HEK293T (cell line): Measurements from ENCODE around the gene TSPAN7.

ENCODE experiments used
- CTCF ChIA-PET: fragments of 350-600 bp; formaldehyde crosslinking; extraction: SDS; loops from one replicate; lab custom pipeline; 2021; ENCODE audit warnings: antibody characterized with exemption, inconsistent platforms; lab: Yijun Ruan, JAX
- POLR2A ChIA-PET: fragments of 350-600 bp; formaldehyde crosslinking; extraction: SDS; loops from one replicate; lab custom pipeline; 2020; ENCODE audit warnings: antibody characterized with exemption, inconsistent platforms; lab: Yijun Ruan, JAX
- DNase-seq: peaks from one replicate; pipeline ENCODE4 v3.0.0; 2012; ENCODE audit warnings: mixed read lengths; ENCODE audit errors: extremely low spot score
- ARNT ChIP-seq: fragments of 450-650 bp; IDR thresholded peaks from 2 replicates; pipeline ENCODE4 v1.6.1; 2017; ENCODE audit warnings: mild to moderate bottlenecking
- BHLHE40 ChIP-seq: fragments of 450-650 bp; IDR thresholded peaks from 2 replicates; pipeline ENCODE4 v1.6.1; 2016; ENCODE audit warnings: mild to moderate bottlenecking, moderate library complexity, borderline replicate concordance
- CTBP1 ChIP-seq: fragments of 450-650 bp; IDR thresholded peaks from 2 replicates; pipeline ENCODE4 v1.6.1; 2016; ENCODE audit warnings: borderline replicate concordance
- ELF4 ChIP-seq: fragments of 450-650 bp; IDR thresholded peaks from 2 replicates; pipeline ENCODE4 v1.6.1; 2017; ENCODE audit warnings: antibody characterized with exemption
- FOXA1 ChIP-seq: fragments of 450-650 bp; IDR thresholded peaks from 2 replicates; pipeline ENCODE4 v1.6.1; 2016; ENCODE audit warnings: mild to moderate bottlenecking
- FOXK2 ChIP-seq: fragments of 450-650 bp; IDR thresholded peaks from 2 replicates; pipeline ENCODE4 v1.6.1; 2016; ENCODE audit warnings: mild to moderate bottlenecking
- FOXM1 ChIP-seq: fragments of 450-650 bp; IDR thresholded peaks from 2 replicates; pipeline ENCODE4 v1.6.1; 2017; ENCODE audit warnings: mild to moderate bottlenecking, borderline replicate concordance
- HDGF ChIP-seq: fragments of 450-650 bp; IDR thresholded peaks from 2 replicates; pipeline ENCODE4 v1.6.1; 2017; ENCODE audit warnings: antibody characterized with exemption, borderline replicate concordance
- L3MBTL2 ChIP-seq: fragments of 450-650 bp; conservative IDR thresholded peaks from 2 replicates; pipeline ENCODE4 v1.6.1; 2016; ENCODE audit warnings: mild to moderate bottlenecking
- LEF1 ChIP-seq: fragments of 450-650 bp; IDR thresholded peaks from 2 replicates; pipeline ENCODE4 v1.6.1; 2017; ENCODE audit warnings: mild to moderate bottlenecking, borderline replicate concordance
- NFRKB ChIP-seq: fragments of 450-650 bp; IDR thresholded peaks from 2 replicates; pipeline ENCODE4 v1.6.1; 2016; ENCODE audit warnings: mild to moderate bottlenecking, moderate library complexity
- PKNOX1 ChIP-seq: fragments of 450-650 bp; IDR thresholded peaks from 2 replicates; pipeline ENCODE4 v1.6.1; 2016
- SP1 ChIP-seq: fragments of 450-650 bp; IDR thresholded peaks from 2 replicates; pipeline ENCODE4 v1.6.1; 2017
- SUZ12 ChIP-seq: fragments of 450-650 bp; IDR thresholded peaks from 2 replicates; pipeline ENCODE4 v1.6.1; 2016; ENCODE audit warnings: mild to moderate bottlenecking
- TARDBP ChIP-seq: fragments of 450-650 bp; IDR thresholded peaks from 2 replicates; pipeline ENCODE4 v1.6.1; 2016
- ZNF384 ChIP-seq: fragments of 450-650 bp; IDR thresholded peaks from 2 replicates; pipeline ENCODE4 v1.6.1; 2016

Gene TSPAN7

GRCh38 chrX:38563030-38563429 is 1.7 kb downstream of the TSPAN7 start:
- ChIA-PET POLR2A (interaction anchor here (1.3 kb wide), 1 partner anchor 8 kb away, joined by 5 read pairs; no protein-coding TSS in a partner anchor), CTCF (interaction anchor here (0.8 kb wide), 1 partner anchor 18 kb away, joined by 3 read pairs; no protein-coding TSS in a partner anchor)

GRCh38 chrX:38570396-38570795 is 9.1 kb downstream of the TSPAN7 start:
- ChIA-PET POLR2A (interaction anchor here (2.2 kb wide), 1 partner anchor 8 kb away, joined by 5 read pairs; no protein-coding TSS in a partner anchor), CTCF (no interaction called here)
- no peak for TF ChIP-seq SUZ12
- no peak for TF ChIP-seq TARDBP
- TF ChIP-seq HDGF = no peak
- no peak for TF ChIP-seq L3MBTL2
- no peak for TF ChIP-seq PKNOX1
- TF ChIP-seq SP1 = no peak
- no peak for TF ChIP-seq LEF1
- TF ChIP-seq ARNT = no peak
- TF ChIP-seq BHLHE40 = no peak
- TF ChIP-seq FOXA1 = no peak
- no peak for TF ChIP-seq ZNF384
- TF ChIP-seq NFRKB = no peak
- TF ChIP-seq FOXK2 = no peak
- no peak for TF ChIP-seq ELF4
- TF ChIP-seq CTBP1 = no peak
- no peak for TF ChIP-seq FOXM1
- DNase-seq = no peak

More at GRCh38 chrX:38563030-38563429, 1.7 kb downstream of the TSPAN7 start:
- no peak for DNase-seq
- TF ChIP-seq FOXM1 = no peak
- no peak for TF ChIP-seq TARDBP
- TF ChIP-seq SP1 = no peak
- no peak for TF ChIP-seq L3MBTL2
- TF ChIP-seq PKNOX1 = no peak
- TF ChIP-seq CTBP1 = no peak
- no peak for TF ChIP-seq FOXA1
- no peak for TF ChIP-seq NFRKB
- TF ChIP-seq ZNF384 = no peak
- no peak for TF ChIP-seq BHLHE40
- TF ChIP-seq HDGF = no peak
- no peak for TF ChIP-seq ARNT
- no peak for TF ChIP-seq ELF4
- TF ChIP-seq SUZ12 = no peak
- TF ChIP-seq FOXK2 = no peak

DNA sequence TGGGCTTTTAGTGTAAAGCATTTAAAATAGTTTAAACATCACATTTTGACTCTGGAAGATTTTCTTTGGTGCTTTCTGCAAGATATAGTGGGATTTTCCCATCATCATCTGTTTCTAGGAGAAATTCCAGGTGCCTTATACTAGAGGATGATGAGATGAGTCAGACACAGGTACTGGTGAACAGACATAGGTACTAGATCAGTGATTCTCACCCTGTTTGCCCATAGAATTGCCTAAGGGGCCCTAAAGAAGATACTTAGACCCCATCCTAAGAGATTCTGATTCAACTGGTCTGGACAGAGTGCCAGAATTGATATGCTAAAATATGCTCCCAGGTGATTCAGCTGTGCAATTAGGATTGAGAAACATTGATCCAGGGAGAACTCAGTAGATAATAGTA is 9.7 kb downstream of the TSPAN7 start:
- TF ChIP-seq ZNF384 (no peak), HDGF (no peak), ELF4 (no peak), L3MBTL2 (no peak), ARNT (no peak), SP1 (no peak)
- ChIA-PET CTCF (no interaction called here), POLR2A (interaction anchor here (2.2 kb wide), 1 partner anchor 9 kb away, joined by 5 read pairs; no protein-coding TSS in a partner anchor)
- no peak for DNase-seq

DNA sequence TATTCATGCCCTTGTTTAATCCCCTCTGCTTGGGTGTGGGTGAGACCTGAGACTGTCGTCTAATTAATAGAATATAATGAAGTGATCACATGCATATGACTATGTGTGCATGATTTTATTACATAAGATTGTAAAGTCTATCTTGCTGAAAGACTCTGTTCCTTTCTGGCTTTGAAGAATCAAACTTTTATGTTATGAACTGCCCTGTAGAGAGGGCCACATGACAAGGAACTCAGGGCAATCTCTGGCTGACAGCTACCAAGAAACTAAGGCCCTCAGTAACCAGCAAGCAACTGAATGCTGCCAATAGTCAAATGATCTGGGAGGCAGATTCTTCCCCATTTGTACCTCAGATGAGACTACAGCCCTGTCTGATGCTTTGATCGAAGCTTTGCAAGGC is 13.5 kb downstream of the TSPAN7 start:
- no peak for DNase-seq
- ChIA-PET CTCF (no interaction called here), POLR2A (no interaction called here)
- TF ChIP-seq LEF1 = no peak
- TF ChIP-seq SP1 = no peak
- no peak for TF ChIP-seq TARDBP
- no peak for TF ChIP-seq FOXA1
- no peak for TF ChIP-seq FOXM1
- no peak for TF ChIP-seq L3MBTL2
- no peak for TF ChIP-seq ARNT
- TF ChIP-seq SUZ12 = no peak
- TF ChIP-seq ELF4 = no peak
- no peak for TF ChIP-seq NFRKB
- no peak for TF ChIP-seq HDGF
- TF ChIP-seq PKNOX1 = no peak
- TF ChIP-seq CTBP1 = no peak
- TF ChIP-seq ZNF384 = no peak
- TF ChIP-seq FOXK2 = no peak
- no peak for TF ChIP-seq BHLHE40

GRCh38 chrX:38575888-38576287 is 14.5 kb downstream of the TSPAN7 start:
- ChIA-PET POLR2A (no interaction called here), CTCF (no interaction called here)
- TF ChIP-seq ZNF384 = no peak
- no peak for TF ChIP-seq HDGF
- TF ChIP-seq ELF4 = no peak
- TF ChIP-seq CTBP1 = no peak
- TF ChIP-seq FOXM1 = no peak
- TF ChIP-seq LEF1 = no peak
- TF ChIP-seq FOXA1 = no peak
- no peak for TF ChIP-seq ARNT
- TF ChIP-seq SUZ12 = no peak
- no peak for TF ChIP-seq TARDBP
- TF ChIP-seq SP1 = no peak
- TF ChIP-seq L3MBTL2 = no peak
- TF ChIP-seq BHLHE40 = no peak
- no peak for TF ChIP-seq FOXK2
- DNase-seq = no peak

GRCh38 chrX:38577738-38578137 is 16.4 kb downstream of the TSPAN7 start:
- CTCF ChIA-PET = no interaction called here
- DNase-seq = no peak
- POLR2A ChIA-PET = no interaction called here
- TF ChIP-seq L3MBTL2 = no peak
- TF ChIP-seq SUZ12 = no peak
- no peak for TF ChIP-seq BHLHE40
- no peak for TF ChIP-seq NFRKB
- no peak for TF ChIP-seq ZNF384
- no peak for TF ChIP-seq HDGF
- TF ChIP-seq PKNOX1 = no peak
- no peak for TF ChIP-seq SP1
- TF ChIP-seq CTBP1 = no peak
- TF ChIP-seq ELF4 = no peak
- no peak for TF ChIP-seq FOXK2
- TF ChIP-seq FOXM1 = no peak
- no peak for TF ChIP-seq ARNT
